BE2C (cell line): ENCODE data around the gene FBXL7.

Experiments
- DNase-seq: peaks from one replicate; pipeline ENCODE4 v3.0.0-alpha.2; 2020
- H3K27me3 ChIP-seq: fragments of 250-450 bp; sonication (Bioruptor Pico); 2 replicates; pipeline ENCODE4 v1.5.1; 2020; ENCODE audit warnings: mild to moderate bottlenecking
- H3K36me3 ChIP-seq: fragments of 250-450 bp; sonication (Bioruptor Pico); 2 replicates; pipeline ENCODE4 v1.5.1; 2020; ENCODE audit warnings: mild to moderate bottlenecking
- H3K4me1 ChIP-seq: fragments of 250-450 bp; sonication (Bioruptor Pico); 2 replicates; pipeline ENCODE4 v1.5.1; 2020
- H3K4me3 ChIP-seq: 2 replicates; pipeline ENCODE4 v1.5.1; 2011; ENCODE audit warnings: low read depth, low read length
- H3K9me3 ChIP-seq: fragments of 250-450 bp; sonication (Bioruptor Pico); 2 replicates; pipeline ENCODE4 v1.5.1; 2020
- TF ChIP-seq, protein P1 (sequence below): IDR thresholded peaks from 2 replicates; pipeline ENCODE4 v1.5.1; 2012; ENCODE audit warnings: mild to moderate bottlenecking, low read depth, low read length

The FBXL7 gene

DNA sequence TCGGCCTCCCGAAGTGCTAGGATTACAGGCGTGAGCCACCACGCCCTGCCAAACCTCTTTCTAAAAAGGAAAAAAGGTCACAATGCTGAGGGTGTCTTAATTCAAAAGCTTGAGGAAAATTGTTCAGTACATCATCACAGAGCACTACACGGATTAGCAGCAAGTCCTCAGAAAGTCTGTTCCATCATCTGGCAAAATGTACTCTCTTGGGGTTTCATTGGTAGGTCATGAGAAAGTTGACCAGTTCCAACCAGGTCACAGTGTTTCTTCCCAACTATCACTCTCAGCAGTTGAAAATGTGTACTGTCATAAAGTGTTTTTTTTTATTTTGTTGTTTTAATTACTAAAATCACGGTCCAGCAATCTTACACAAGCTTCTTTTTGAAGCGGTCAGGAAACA, 299.6 kb downstream of the FBXL7 start:
- TF ChIP-seq, protein P1, sequence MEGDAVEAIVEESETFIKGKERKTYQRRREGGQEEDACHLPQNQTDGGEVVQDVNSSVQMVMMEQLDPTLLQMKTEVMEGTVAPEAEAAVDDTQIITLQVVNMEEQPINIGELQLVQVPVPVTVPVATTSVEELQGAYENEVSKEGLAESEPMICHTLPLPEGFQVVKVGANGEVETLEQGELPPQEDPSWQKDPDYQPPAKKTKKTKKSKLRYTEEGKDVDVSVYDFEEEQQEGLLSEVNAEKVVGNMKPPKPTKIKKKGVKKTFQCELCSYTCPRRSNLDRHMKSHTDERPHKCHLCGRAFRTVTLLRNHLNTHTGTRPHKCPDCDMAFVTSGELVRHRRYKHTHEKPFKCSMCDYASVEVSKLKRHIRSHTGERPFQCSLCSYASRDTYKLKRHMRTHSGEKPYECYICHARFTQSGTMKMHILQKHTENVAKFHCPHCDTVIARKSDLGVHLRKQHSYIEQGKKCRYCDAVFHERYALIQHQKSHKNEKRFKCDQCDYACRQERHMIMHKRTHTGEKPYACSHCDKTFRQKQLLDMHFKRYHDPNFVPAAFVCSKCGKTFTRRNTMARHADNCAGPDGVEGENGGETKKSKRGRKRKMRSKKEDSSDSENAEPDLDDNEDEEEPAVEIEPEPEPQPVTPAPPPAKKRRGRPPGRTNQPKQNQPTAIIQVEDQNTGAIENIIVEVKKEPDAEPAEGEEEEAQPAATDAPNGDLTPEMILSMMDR, result no peak
- Histone ChIP-seq H3K36me3 (no peaks in the 10 kb centered on the region), H3K4me3 (no peak overlapping the region), H3K27me3 (no peaks in the 10 kb centered on the region), H3K9me3 (no peaks in the 10 kb centered on the region), H3K4me1 (peaks cover 2% of the 10 kb centered on the region; the same call in 1 of the 2 replicates)
- no peak for DNase-seq

DNA sequence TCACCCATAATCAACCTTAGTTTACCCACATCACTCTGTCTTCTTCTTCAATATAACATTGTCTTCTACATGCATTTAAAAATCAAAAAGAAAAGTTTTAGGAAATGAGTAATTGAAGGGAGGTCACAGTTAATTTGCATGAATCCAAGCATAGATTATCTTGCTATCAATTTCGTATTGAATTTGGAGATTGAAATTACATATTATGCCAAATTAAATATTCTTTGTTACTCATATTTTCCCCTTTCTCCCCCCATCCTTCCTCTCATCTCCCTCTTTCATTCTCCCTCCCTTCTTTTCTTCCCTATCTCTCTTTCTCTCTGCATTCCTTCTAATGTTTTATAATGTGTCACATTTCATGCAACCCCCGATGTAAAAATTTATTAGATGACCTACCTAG, 303.3 kb downstream of the FBXL7 start:
- H3K4me3 ChIP-seq, result no peak overlapping the region
- no peaks in the 10 kb centered on the region for H3K27me3 ChIP-seq
- H3K36me3 ChIP-seq, result no peaks in the 10 kb centered on the region
- peaks cover under 1% of the 10 kb centered on the region for H3K4me1 ChIP-seq
- DNase-seq, result no peak
- no peaks in the 10 kb centered on the region for H3K9me3 ChIP-seq
- TF ChIP-seq, protein P1, result no peak

- no peaks in the 10 kb centered on the region for H3K27me3 ChIP-seq
- H3K9me3 ChIP-seq, result no peaks in the 10 kb centered on the region
- H3K36me3 ChIP-seq, result no peaks in the 10 kb centered on the region
- TF ChIP-seq, protein P1, result no peak
- peaks cover 8% of the 10 kb centered on the region for H3K4me1 ChIP-seq
- H3K4me3 ChIP-seq, result no peak overlapping the region
- DNase-seq, result no peak
Measured at GRCh38 chr5:15806613-15807012, 306.6 kb downstream of the FBXL7 start.

DNA sequence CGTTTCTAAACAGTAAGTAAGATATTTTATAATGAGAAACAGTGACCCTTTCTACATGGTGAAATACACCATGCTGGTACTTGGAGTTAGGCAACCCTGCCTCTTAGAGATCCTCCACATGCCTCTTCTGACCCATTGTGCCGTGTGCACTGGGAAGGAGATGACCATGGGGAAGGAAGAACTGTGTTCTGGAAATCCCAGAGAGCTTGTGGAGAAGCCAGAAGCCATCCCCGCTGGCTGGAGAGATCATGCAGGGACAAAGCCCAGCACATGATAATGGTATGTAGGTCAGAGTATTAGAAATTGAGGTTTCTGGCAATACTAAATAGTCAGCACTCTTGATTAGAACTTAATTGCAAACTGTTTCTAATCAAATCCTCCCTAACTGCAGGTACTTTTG, 307.3 kb downstream of the FBXL7 start:
- Histone ChIP-seq H3K4me1 (peaks cover 8% of the 10 kb centered on the region), H3K9me3 (no peaks in the 10 kb centered on the region), H3K27me3 (no peaks in the 10 kb centered on the region), H3K4me3 (no peak overlapping the region), H3K36me3 (no peaks in the 10 kb centered on the region)
- TF ChIP-seq, protein P1, result no peak
- no peak for DNase-seq

DNA sequence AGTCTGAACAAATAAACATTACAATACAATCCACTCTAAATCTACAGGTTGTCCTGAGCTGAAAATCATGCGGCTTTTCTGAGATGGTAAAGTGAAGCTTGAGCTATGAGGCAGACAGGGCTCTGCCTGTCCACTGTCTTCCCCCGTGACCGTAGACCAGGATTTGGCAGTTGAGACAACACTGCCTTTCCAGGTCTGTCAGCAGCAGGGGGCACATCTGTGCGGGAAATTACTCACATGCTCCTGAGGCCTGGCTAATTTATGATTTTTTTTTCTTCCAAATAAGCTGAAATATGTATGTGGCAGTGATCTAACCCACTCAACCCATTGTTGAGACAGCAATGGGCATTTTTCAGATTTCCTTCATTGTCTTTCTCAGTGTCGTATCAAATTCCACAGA, 307.9 kb downstream of the FBXL7 start:
- Histone ChIP-seq H3K36me3 (no peaks in the 10 kb centered on the region), H3K4me1 (peaks cover 8% of the 10 kb centered on the region), H3K27me3 (no peaks in the 10 kb centered on the region), H3K9me3 (no peaks in the 10 kb centered on the region), H3K4me3 (no peak overlapping the region)
- peak; percentile 76 for DNase-seq
- TF ChIP-seq, protein P1, result peak; percentile 65

GRCh38 chr5:15808577-15808976, 308.6 kb downstream of the FBXL7 start:
- H3K4me1 ChIP-seq, result peaks cover 8% of the 10 kb centered on the region
- H3K36me3 ChIP-seq, result no peaks in the 10 kb centered on the region
- TF ChIP-seq, protein P1, result no peak
- no peaks in the 10 kb centered on the region for H3K27me3 ChIP-seq
- DNase-seq, result no peak
- H3K9me3 ChIP-seq, result no peaks in the 10 kb centered on the region
- H3K4me3 ChIP-seq, result no peak overlapping the region
